A673 (cell line): ENCODE data around the gene PLTP. TPM values are rescaled to one million over a fixed set of nuclear protein-coding genes. Genes with fewer than 3 reads are reported as not detected.

Experiments used
- BruUV-seq: library from RNA; stranded (reverse); fragments of 400-500 nt; replicated peaks from 2 replicates; lab custom pipeline; 2021; lab: Mats Ljungman, UMichigan
- CTCF ChIA-PET: fragments of 300-600 bp; sonication (Branson Sonifier 250); formaldehyde crosslinking; loops from one replicate; lab custom pipeline; 2022; ENCODE audit warnings: antibody characterized with exemption; lab: Charles Lee
- POLR2A ChIA-PET: fragments of 300-600 bp; sonication (Branson Sonifier 250); formaldehyde crosslinking; loops from one replicate; lab custom pipeline; 2022; ENCODE audit warnings: antibody characterized with exemption; ENCODE audit not compliant: low non-redundant PET; lab: Charles Lee
- DNase-seq: peaks from one replicate; pipeline ENCODE4 v3.0.0-alpha.2; 2015; ENCODE audit warnings: low spot score
- H3K27ac ChIP-seq: fragments of 200-600 bp; sonication (generic); 2 replicates; pipeline ENCODE4 v1.5.1; 2016; ENCODE audit warnings: mixed run types, low read depth, mild to moderate bottlenecking, mixed read lengths, antibody characterized with exemption, low read length; ENCODE audit not compliant: poor library complexity, severe bottlenecking
- H3K27me3 ChIP-seq: fragments of 200-600 bp; sonication (generic); replicated peaks from 2 replicates; pipeline ENCODE4 v1.6.1; 2017; ENCODE audit warnings: mixed run types, low read depth, mild to moderate bottlenecking, mixed read lengths, antibody characterized with exemption, low read length; ENCODE audit not compliant: insufficient read depth, poor library complexity
- H3K36me3 ChIP-seq: fragments of 200-600 bp; sonication (generic); 2 replicates; pipeline ENCODE4 v1.6.1; 2016; ENCODE audit warnings: mixed run types, mild to moderate bottlenecking, mixed read lengths, antibody characterized with exemption, low read length; ENCODE audit not compliant: insufficient read depth, poor library complexity, severe bottlenecking
- H3K4me1 ChIP-seq: fragments of 200-600 bp; sonication (generic); 2 replicates; pipeline ENCODE4 v1.6.1; 2017; ENCODE audit warnings: mixed run types, mild to moderate bottlenecking, mixed read lengths, antibody characterized with exemption, low read length; ENCODE audit not compliant: insufficient read depth, poor library complexity, severe bottlenecking
- H3K4me3 ChIP-seq: fragments of 200-600 bp; sonication (generic); 2 replicates; pipeline ENCODE4 v1.5.1; 2016; ENCODE audit warnings: low read depth, mixed run types, mild to moderate bottlenecking, mixed read lengths, low read length; ENCODE audit not compliant: poor library complexity, severe bottlenecking
- H3K9me3 ChIP-seq: fragments of 200-600 bp; sonication (generic); 2 replicates; pipeline ENCODE4 v1.6.1; 2016; ENCODE audit warnings: mixed run types, low read depth, mild to moderate bottlenecking, mixed read lengths, antibody characterized with exemption, low read length; ENCODE audit not compliant: poor library complexity, severe bottlenecking
- CTCF ChIP-seq: fragments of 300-800, 200-600 bp; sonication (generic); conservative IDR thresholded peaks from 2 replicates; pipeline ENCODE4 v1.5.1; 2017; ENCODE audit warnings: low read depth, mild to moderate bottlenecking, antibody characterized with exemption, low read length, moderate library complexity, mixed read lengths
- EZH2 ChIP-seq: fragments of 200-600 bp; sonication (generic); IDR thresholded peaks from 2 replicates; pipeline ENCODE4 v1.6.1; 2017; ENCODE audit warnings: borderline replicate concordance, low read depth, mild to moderate bottlenecking, mixed read lengths, antibody characterized with exemption, low read length; ENCODE audit not compliant: poor library complexity, severe bottlenecking
- intact Hi-C: fragments of 100-400 bp; cut with micrococcal nuclease; formaldehyde crosslinking; loops from one replicate; pipeline ENCODE4 v1.10.0; 2022; ENCODE audit not compliant: unreplicated experiment
- total RNA-seq: library from RNA; stranded (reverse); gene quantifications from 2 replicates; pipeline ENCODE4 v1.2.3, GENCODE V29; 2021

Gene PLTP
- total RNA-seq, 1 experiment from 2014 or later = 58.3 TPM

GRCh38 chr20:45919542-45920399 lies 7.8 kb upstream of the PLTP start:
- H3K4me3 ChIP-seq = no peak overlapping the region
- H3K9me3 ChIP-seq = no peaks in the 10 kb centered on the region
- ChIA-PET POLR2A (no interaction called here), CTCF (no interaction called here)
- no peak overlapping the region for H3K27ac ChIP-seq
- H3K27me3 ChIP-seq = no peaks in the 10 kb centered on the region
- no peaks in the 10 kb centered on the region for H3K36me3 ChIP-seq
- no peaks in the 10 kb centered on the region for H3K4me1 ChIP-seq
- BruUV-seq = no TSS peak
- intact Hi-C loops = no loop called here
- DNase-seq = no peak
- TF ChIP-seq CTCF = no peak
- no peak for TF ChIP-seq EZH2

DNA sequence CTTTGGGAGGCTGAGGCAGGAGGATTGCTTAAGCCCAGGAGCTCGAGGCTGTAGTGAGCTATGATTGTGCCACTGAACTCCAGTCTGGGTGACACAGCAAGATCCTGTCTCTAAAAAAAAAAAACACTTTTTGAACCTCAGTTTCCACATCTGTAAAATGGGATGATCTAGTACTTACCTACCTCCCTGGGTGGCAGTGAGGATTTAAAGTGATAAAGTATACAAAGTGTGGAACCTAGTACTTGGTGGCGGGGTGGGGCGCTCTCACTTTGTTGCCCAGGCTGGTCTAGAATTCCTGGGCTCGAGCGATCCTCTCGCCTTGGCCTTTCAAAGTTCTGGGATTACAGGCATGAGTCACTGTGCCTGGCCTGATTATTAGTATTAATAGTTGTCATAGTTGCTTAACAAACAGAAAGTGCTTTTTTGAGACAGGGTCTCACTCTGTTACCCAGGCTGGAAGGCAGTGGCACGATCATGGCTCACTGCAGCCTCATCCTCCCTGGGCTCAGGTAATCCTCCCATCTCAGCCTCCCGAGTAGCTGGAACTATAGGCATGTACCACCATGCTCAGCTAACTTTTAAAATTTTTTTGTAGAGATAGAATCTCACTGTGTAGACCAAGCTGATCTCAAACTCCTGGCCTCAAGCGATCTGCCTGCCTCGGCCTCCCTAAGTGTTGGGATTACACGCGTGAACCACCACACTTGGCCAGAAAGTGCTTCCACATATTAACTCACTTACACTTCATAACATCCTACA lies 7.0 kb upstream of the PLTP start:
- DNase-seq = no peak
- H3K4me1 ChIP-seq = no peaks in the 10 kb centered on the region
- no peaks in the 10 kb centered on the region for H3K36me3 ChIP-seq
- intact Hi-C loops = no loop called here
- ChIA-PET POLR2A (no interaction called here), CTCF (no interaction called here)
- no peaks in the 10 kb centered on the region for H3K27me3 ChIP-seq
- H3K9me3 ChIP-seq = no peaks in the 10 kb centered on the region
- no TSS peak for BruUV-seq
- TF ChIP-seq EZH2 (no peak), CTCF (no peak)
- no peak overlapping the region for H3K27ac ChIP-seq
- H3K4me3 ChIP-seq = no peak overlapping the region

- ChIA-PET POLR2A (no interaction called here), CTCF (no interaction called here)
- Histone ChIP-seq H3K36me3 (no peaks in the 10 kb centered on the region), H3K4me3 (no peak overlapping the region), H3K9me3 (no peaks in the 10 kb centered on the region), H3K27me3 (no peaks in the 10 kb centered on the region), H3K27ac (no peak overlapping the region), H3K4me1 (no peaks in the 10 kb centered on the region)
- no peak for TF ChIP-seq EZH2
- no peak for TF ChIP-seq CTCF
- intact Hi-C loops = no loop called here
- no peak for DNase-seq
- BruUV-seq = no TSS peak
These were observed 6.3 kb upstream of the PLTP start for GRCh38 chr20:45918182-45918737.
